Inflammatory macrophage treated with lipopolysaccharide for 4 hours (primary cell): ENCODE data around the gene GPR61.
A peak's percentile ranks its signal among the peaks of the same experiment; 100 is the strongest.

Experiments
- DNase-seq: peaks from one replicate; pipeline ENCODE4 v3.0.0-alpha.2; 2020

GPR61 gene

DNA sequence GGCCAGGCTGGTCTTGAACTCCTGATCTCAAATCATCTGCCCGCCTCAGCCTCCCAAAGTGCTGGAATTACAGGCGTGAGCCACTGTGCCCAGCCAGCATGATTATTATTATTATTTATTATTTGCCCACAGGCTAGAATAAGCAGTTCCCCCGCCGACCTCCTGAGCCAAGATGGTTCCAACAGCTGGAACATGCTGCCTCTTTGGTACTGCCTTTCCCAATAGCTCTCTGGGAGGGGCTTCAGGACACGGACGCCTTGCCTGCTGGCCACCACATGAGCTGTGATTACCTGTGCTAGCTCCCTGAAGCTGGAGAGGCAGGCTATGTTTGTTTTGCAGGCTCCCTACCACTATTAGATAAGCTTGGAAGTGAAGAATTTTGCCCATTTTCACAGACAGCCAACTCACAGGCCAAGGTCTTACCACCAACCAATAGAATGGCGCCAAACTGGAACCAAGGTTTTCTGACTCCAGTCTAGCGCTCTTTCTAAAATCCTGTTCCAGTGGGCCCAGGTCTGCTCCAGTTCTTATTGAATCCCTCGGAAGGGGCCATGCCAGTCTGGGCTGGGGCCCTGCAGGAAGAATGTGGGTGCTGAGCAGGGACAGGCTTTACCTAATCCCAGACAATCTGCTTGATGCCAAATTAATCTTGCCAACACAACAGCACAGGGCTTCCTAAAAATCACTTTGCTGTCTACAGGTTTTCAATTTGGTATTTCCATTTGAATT lies 2.1 kb upstream of the GPR61 start:
- no peak for DNase-seq

- DNase-seq = no peak
Measured at GRCh38 chr1:109538827-109539555, 681 bp upstream of the GPR61 start.

GRCh38 chr1:109541102-109541501 lies 1.4 kb downstream of the GPR61 start:
- no peak for DNase-seq

GRCh38 chr1:109542657-109543056 lies 3.0 kb downstream of the GPR61 start:
- no peak for DNase-seq

DNA sequence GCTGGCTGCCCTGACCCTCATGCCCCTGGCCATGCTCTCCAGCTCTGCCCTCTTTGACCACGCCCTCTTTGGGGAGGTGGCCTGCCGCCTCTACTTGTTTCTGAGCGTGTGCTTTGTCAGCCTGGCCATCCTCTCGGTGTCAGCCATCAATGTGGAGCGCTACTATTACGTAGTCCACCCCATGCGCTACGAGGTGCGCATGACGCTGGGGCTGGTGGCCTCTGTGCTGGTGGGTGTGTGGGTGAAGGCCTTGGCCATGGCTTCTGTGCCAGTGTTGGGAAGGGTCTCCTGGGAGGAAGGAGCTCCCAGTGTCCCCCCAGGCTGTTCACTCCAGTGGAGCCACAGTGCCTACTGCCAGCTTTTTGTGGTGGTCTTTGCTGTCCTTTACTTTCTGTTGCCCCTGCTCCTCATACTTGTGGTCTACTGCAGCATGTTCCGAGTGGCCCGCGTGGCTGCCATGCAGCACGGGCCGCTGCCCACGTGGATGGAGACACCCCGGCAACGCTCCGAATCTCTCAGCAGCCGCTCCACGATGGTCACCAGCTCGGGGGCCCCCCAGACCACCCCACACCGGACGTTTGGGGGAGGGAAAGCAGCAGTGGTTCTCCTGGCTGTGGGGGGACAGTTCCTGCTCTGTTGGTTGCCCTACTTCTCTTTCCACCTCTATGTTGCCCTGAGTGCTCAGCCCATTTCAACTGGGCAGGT lies 3.8 kb downstream of the GPR61 start:
- DNase-seq = no peak

DNA sequence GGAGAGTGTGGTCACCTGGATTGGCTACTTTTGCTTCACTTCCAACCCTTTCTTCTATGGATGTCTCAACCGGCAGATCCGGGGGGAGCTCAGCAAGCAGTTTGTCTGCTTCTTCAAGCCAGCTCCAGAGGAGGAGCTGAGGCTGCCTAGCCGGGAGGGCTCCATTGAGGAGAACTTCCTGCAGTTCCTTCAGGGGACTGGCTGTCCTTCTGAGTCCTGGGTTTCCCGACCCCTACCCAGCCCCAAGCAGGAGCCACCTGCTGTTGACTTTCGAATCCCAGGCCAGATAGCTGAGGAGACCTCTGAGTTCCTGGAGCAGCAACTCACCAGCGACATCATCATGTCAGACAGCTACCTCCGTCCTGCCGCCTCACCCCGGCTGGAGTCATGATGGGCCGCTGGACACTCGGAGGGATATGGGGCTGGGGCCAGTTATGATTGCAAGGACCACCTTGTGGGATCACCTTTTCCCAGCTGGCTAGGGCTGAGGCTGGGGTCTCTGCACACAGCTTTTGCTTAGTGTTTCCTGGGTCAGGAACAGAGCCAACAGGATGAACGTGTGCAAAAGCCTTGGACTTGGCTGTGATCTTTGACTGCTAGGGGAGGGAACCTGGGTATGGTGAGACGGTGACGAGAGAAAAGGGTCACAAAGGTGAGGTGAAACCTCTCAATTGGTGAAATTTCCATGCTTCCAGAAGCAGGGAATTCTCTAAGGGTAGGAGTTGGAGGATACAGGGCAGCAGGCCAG lies 4.5 kb downstream of the GPR61 start:
- DNase-seq = no peak

DNA sequence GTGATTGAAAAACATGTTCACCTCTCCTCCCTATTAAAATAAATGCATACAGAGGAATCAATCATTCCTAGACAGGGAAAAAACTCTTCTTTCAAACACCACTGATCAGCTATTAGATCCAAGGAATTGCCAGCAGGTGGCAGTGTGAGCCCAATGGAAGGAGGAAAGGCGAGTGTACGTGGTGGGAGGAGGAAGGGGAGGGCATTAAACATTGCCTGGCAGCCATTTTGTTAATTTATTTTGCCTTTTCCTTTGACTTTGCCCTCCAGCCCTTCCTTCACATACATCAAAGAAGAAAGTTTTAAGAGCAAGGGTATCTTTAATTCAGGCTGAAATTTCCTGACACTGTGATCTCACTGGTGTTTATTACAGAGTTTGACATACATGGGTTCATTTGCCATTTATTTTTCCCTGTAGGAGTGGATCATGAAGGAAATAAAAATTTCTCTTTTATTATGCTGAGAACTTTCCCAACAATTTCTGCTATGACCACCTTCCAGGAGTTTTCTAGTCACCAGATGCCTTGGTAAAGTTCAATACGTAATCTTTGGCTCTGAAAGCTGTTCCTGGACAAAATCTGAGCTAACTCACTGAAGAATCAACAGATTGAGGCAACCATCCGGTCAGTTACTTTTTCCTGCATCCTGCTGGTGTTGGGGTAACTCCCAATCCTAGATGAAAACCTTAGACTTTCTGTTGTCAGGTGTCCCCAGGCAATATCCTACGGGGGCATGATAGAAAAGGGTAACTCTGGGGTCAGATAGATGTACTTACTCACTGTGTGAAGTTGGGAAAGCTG lies 6.8 kb downstream of the GPR61 start:
- peak; percentile 91 for DNase-seq

DNA sequence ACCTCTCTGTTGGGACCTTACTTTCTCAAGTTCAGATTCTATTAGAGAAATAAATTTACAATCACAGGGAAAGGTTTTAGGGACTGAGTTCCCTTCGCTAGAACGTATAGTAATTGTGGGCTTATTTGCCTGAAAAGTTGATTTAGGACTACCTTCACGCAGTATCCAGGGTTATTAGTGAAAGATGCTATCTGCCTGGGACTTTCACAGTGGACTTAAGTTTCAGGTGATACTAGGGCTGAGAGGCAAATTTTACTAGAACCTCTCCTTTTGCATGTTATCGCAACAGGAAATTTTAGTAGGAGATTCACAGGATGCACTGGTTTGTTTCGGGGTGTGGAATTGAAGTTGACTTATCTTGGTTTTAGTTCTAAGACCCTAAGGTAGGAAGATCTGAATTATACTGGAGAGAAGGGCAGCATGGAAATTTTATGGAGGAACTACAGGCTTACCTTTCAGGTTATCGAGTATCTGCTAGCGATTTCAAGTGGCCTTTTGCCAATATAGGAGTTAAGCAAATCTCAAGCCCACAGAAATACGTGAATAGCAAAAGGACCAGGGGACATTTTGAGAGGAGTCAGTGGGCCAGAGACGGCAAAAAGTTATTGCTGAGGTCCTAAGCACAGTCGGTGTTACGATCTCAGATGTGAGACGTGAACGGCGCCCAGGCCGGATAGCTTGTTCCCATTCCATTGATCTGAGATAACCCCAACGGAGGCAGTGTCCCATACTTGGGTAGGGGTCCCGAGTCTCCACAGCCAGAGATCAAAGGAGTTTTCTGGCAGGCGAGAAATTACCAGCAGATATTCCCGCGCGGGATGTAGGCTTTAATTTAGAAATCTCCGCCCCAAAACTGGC lies 8.0 kb downstream of the GPR61 start:
- DNase-seq = no peak

DNA sequence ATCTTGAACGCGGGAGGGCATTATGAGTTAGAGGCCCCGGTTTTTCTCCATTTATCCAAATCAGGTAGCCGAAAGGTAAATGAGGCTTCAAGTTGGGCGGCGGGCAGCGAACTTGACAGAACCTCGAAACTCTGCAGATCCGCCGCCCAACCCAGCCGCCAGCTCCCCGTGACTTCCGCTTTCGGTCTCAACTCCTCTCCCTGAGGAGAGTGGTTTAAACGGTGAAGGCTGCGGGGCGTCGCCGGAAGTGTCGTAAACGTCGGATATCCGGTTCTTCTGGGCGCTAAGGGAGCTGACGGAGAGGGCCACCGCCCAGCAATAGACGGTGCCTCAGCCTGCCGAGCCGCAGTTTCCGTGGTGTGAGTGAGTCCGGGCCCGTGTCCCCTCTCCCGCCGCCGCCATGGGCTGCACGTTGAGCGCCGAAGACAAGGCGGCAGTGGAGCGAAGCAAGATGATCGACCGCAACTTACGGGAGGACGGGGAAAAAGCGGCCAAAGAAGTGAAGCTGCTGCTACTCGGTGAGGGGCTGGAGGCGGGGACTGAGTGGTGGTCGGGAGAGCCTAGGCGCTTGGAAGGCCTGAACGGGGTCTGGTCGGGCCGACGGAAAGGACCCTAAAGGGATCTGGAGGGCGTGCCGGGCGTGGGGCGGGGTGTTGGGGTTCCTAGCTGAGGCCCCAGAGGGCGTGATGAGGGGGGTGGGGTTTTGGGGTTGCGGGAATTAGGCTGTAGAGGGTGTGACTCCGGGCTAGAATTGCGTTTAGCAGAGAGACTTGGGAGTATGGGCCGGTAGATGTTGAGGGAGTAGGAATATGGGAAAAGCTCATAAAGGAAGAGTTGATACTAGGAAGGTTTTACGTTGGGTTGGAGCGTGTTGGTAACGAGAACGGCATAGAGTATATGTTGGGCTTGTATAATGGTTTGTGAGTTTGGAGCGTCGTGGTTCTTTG lies 8.9 kb downstream of the GPR61 start, which contains the start of gene GNAI3:
Gene GNAI3 (plus strand): TSS at position 295 of the 947 bp plus-strand sequence. CDS start 106 bp downstream, at position 401.
- peak; percentile 98 for DNase-seq

DNA sequence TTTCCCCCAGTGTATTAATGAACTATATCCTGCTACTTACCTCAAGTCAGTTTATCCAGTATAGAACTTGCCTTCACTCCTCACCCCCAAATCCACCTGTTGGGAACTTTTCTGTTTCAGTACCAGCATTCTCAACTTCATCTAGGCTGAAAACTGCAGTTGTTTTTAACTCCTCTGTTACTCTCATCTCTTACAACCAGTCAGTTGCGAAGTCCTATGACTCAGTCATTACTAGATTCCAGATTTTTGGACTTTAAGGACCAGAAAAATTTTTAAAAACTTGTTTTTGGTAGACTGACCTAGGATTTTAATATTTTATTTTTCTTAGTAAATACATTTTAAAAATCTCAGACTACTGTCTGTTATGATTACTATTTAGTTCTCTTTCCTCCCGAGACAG lies 16.9 kb downstream of the GPR61 start:
- no peak for DNase-seq

DNA sequence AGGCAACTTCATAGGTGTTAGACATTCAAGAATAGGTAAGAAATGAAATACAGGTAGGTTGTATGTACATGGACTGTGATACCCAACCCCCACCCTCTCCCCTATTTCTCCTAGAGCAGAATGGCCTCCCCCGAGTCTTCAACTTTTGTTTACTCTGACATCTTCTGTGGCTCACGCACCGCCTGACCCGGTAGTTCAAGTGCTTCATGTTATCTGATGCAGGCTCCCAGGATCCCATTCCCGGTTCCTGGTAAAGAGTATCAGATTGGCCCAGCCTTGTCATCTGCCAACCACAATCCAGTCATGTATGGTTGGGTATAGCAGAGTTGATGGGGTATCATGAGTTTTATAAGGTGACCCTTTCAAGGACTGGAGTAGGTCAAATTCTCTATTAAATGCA lies 17.8 kb downstream of the GPR61 start:
- no peak for DNase-seq

DNA sequence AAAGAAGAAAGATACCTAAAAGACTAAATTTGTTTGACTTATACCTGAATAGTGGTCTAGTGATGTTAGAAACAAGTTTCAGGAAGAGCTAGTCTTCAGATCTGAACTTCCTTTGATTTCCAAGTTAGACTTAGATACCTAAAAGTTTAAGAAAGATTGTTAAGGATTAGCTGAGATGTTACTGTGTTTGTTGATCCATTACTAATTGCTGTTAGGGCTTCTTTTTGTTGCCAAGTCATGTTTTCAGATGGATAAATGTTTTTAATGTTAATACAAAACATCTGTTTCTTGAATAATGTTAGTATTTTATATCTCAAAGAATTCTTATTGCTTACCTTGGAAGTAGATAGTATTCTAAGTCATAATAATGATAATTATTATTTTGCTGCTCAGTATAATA lies 20.3 kb downstream of the GPR61 start:
- DNase-seq = no peak

GRCh38 chr1:109564194-109564878 lies 24.7 kb downstream of the GPR61 start:
- no peak for DNase-seq

DNA sequence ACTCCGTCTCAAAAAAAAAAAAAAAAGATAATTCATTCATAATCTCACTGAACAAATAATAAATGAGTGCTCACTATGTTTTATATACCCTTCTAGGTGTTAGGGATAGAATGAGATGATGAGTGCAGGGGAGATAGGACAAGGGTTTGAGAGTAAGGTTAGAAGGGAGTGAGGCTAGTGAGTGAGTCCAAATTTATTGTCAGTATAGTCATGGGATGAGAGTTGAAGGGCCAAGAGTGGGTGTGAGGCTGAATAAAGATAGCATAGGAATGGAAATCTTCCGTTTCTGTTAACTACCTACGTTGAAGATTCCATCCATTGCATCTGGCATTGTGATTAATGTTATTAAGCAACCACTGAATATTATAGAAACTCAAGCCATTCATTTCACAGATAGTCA lies 25.6 kb downstream of the GPR61 start:
- no peak for DNase-seq

GRCh38 chr1:109566982-109567381 lies 27.3 kb downstream of the GPR61 start:
- DNase-seq = no peak

DNA sequence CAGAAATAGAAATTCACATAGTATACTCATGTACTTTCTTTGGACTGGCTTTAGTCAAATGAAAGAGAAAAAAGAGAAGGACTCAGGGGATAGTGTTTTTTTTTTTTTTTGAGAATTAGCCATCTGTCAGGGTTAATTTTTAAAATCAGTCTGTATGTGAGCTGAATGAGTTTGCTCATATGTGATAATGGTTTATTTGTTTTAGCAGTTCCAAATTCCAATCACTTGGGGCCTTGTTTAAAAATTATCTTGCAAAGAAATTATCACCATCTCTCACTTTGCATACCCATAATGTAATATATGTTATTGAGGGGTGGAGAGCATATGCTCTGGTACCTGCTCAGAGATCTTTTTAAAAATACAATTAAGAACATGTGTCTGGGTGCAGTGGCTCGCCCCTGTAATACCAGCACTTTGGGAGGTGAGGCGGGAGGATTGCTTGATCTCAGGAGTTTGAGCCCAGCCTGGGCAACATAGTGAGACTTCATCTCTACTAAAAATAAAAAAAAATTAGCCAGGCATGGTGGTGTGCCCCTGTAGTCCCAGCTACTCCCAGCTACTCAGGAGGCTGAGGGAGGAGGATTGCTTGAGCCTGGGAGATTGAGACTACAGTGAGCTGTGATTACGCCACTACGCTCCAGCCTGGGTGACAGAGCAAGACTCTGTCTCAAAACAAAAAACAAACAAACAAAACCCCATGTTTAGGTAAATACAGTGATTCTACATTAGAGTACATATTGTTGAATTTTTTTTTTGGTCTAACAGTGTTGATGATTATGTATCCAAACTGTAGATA lies 28.4 kb downstream of the GPR61 start:
- no peak for DNase-seq

GRCh38 chr1:109569323-109569722 lies 29.7 kb downstream of the GPR61 start:
- no peak for DNase-seq

DNA sequence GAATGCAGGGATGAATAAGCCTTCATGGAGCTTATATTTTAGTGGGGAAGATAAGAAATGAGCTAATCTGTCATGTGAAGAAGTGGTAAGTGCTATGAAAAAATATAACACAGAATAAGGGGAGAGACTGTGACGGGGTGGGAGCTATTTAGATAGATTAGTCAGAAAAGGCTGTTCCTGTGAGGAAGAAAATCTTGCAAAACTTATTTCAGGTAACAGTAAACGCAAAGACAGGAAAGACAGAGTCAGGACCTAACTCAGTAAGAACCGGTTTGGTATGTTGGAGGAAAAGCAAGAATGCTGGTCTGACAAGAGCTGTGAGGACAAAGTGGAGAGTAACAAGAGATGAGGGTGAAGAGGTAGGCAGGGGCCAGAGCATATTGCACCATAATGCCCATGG lies 30.7 kb downstream of the GPR61 start:
- DNase-seq = no peak

GRCh38 chr1:109573785-109574184 lies 34.1 kb downstream of the GPR61 start:
- DNase-seq = peak; percentile 85
